Neural cell (in vitro differentiated cells): ENCODE measurements around the gene MMP7. TPM values are rescaled to one million over a fixed set of nuclear protein-coding genes. Genes with fewer than 3 reads are reported as not detected.

Experiments used
- H2AFZ ChIP-seq: fragments of 200-600, 300-800 bp; sonication (generic), shearing (Covaris generic); 2 replicates; pipeline ENCODE4 v1.6.0; 2014; ENCODE audit warnings: low read depth, mild to moderate bottlenecking, antibody characterized with exemption, low read length, moderate library complexity
- H3F3A ChIP-seq: fragments of 200-600 bp; shearing (Covaris generic); 2 replicates; pipeline ENCODE4 v1.6.1; 2016; ENCODE audit warnings: mild to moderate bottlenecking, moderate library complexity, mixed read lengths, antibody characterized with exemption, low read length; ENCODE audit not compliant: insufficient read depth, poor library complexity, severe bottlenecking
- H3K27ac ChIP-seq: fragments of 200-600, 300-800 bp; sonication (generic), shearing (Covaris generic); 2 replicates; pipeline ENCODE4 v1.5.1; 2014; ENCODE audit warnings: mild to moderate bottlenecking, low read length, moderate library complexity
- H3K27me3 ChIP-seq: fragments of 300-800, 200-600 bp; sonication (generic), shearing (Covaris generic); 2 replicates; pipeline ENCODE4 v1.6.0; 2014; ENCODE audit warnings: mild to moderate bottlenecking, low read depth, low read length, moderate library complexity; ENCODE audit not compliant: insufficient read depth
- H3K36me3 ChIP-seq: fragments of 300-800, 200-600 bp; sonication (generic), shearing (Covaris generic); 2 replicates; pipeline ENCODE4 v1.5.1; 2014; ENCODE audit warnings: mild to moderate bottlenecking, antibody characterized with exemption, low read length, moderate library complexity; ENCODE audit not compliant: insufficient read depth
- H3K4me2 ChIP-seq: fragments of 300-800, 200-600 bp; sonication (generic), shearing (Covaris generic); 2 replicates; pipeline ENCODE4 v1.6.0; 2014; ENCODE audit warnings: mild to moderate bottlenecking, low read length
- H3K4me3 ChIP-seq: fragments of 300-800, 200-600 bp; sonication (generic), shearing (Covaris generic); 2 replicates; pipeline ENCODE4 v1.5.1; 2014; ENCODE audit warnings: mild to moderate bottlenecking, low read length, moderate library complexity
- H3K79me2 ChIP-seq: fragments of 200-600 bp; shearing (Covaris generic); replicated peaks from 2 replicates; pipeline ENCODE4 v1.6.0; 2014; ENCODE audit warnings: mild to moderate bottlenecking, low read length, moderate library complexity; ENCODE audit not compliant: insufficient read depth
- H3K9ac ChIP-seq: fragments of 300-800, 200-600 bp; sonication (generic), shearing (Covaris generic); 2 replicates; pipeline ENCODE4 v1.6.1; 2016; ENCODE audit warnings: mild to moderate bottlenecking, low read length, mixed read lengths
- H3K9me2 ChIP-seq: fragments of 200-600 bp; shearing (Covaris generic); 2 replicates; pipeline ENCODE4 v1.6.1; 2016; ENCODE audit warnings: mild to moderate bottlenecking, low read length, mixed read lengths; ENCODE audit not compliant: insufficient read depth
- H3K9me3 ChIP-seq: fragments of 200-600, 300-800 bp; sonication (generic), shearing (Covaris generic); 2 replicates; pipeline ENCODE4 v1.6.1; 2016; ENCODE audit warnings: mild to moderate bottlenecking, mixed run types, low read length, moderate library complexity, mixed read lengths
- H4K20me1 ChIP-seq: fragments of 200-600 bp; shearing (Covaris generic); 2 replicates; pipeline ENCODE4 v1.6.1; 2016; ENCODE audit warnings: mild to moderate bottlenecking, mixed run types; ENCODE audit not compliant: insufficient read depth
- CTCF ChIP-seq: fragments of 450-650 bp; IDR thresholded peaks from 2 replicates; pipeline ENCODE4 v1.5.1; 2014; ENCODE audit warnings: antibody characterized with exemption, mild to moderate bottlenecking, moderate library complexity; ENCODE audit not compliant: poor library complexity, severe bottlenecking
- EP300 ChIP-seq: fragments of 450-650 bp; conservative IDR thresholded peaks from 2 replicates; pipeline ENCODE4 v1.6.1; 2014; ENCODE audit warnings: antibody characterized with exemption, mild to moderate bottlenecking, moderate library complexity; ENCODE audit not compliant: poor library complexity, severe bottlenecking
- EZH2 ChIP-seq: fragments of 200-600, 300-800 bp; shearing (Covaris generic), sonication (generic); IDR thresholded peaks from 2 replicates; pipeline ENCODE4 v1.6.1; 2014; ENCODE audit warnings: antibody characterized with exemption, low read length, borderline replicate concordance, mild to moderate bottlenecking; ENCODE audit not compliant: insufficient read depth, poor library complexity, severe bottlenecking
- MXI1 ChIP-seq: fragments of 450-650 bp; conservative IDR thresholded peaks from 2 replicates; pipeline ENCODE4 v1.6.1; 2014; ENCODE audit warnings: antibody characterized with exemption, mild to moderate bottlenecking; ENCODE audit not compliant: poor library complexity, severe bottlenecking
- POLR2AphosphoS5 ChIP-seq: IDR thresholded peaks from 2 replicates; pipeline ENCODE4 v1.6.1; 2012
- RAD21 ChIP-seq: fragments of 450-650 bp; conservative IDR thresholded peaks from 2 replicates; pipeline ENCODE4 v1.6.1; 2014; ENCODE audit warnings: antibody characterized with exemption, mild to moderate bottlenecking, moderate library complexity
- REST ChIP-seq: IDR thresholded peaks from 2 replicates; pipeline ENCODE4 v1.6.1; 2012; ENCODE audit warnings: borderline replicate concordance
- SMC3 ChIP-seq: fragments of 450-650 bp; conservative IDR thresholded peaks from 2 replicates; pipeline ENCODE4 v1.6.1; 2014; ENCODE audit warnings: antibody characterized with exemption, mild to moderate bottlenecking, moderate library complexity; ENCODE audit not compliant: poor library complexity
- TAF1 ChIP-seq: IDR thresholded peaks from 2 replicates; pipeline ENCODE4 v1.6.1; 2012; ENCODE audit warnings: low read depth
- polyA plus RNA-seq: library from polyadenylated mRNA; depleted of rRNA; stranded (reverse); fragments of >200 nt; gene quantifications from 2 replicates; pipeline ENCODE4 v1.2.3, GENCODE V29; 2014

The MMP7 gene
- polyA plus RNA-seq, 1 donor from 2014 or later: not detected

- Histone ChIP-seq H4K20me1 (no peaks in the 10 kb centered on the region), H3K9ac (no peak overlapping the region), H3K4me3 (no peak overlapping the region), H3K27me3 (no peaks in the 10 kb centered on the region), H3K27ac (no peak overlapping the region), H3K36me3 (no peaks in the 10 kb centered on the region), H2AFZ (no peak overlapping the region), H3K9me3 (no peaks in the 10 kb centered on the region), H3K4me2 (no peak overlapping the region), H3K79me2 (no peaks in the 10 kb centered on the region), H3K9me2 (no peaks in the 10 kb centered on the region), H3F3A (no peaks in the 10 kb centered on the region)
- TF ChIP-seq REST (no peak), RAD21 (no peak), SMC3 (no peak), MXI1 (no peak)
Measured at GRCh38 chr11:102516179-102516578, 14.4 kb downstream of the MMP7 start.

GRCh38 chr11:102513869-102514268 lies 16.7 kb downstream of the MMP7 start:
- Histone ChIP-seq H3K9me2 (no peaks in the 10 kb centered on the region), H3K79me2 (no peaks in the 10 kb centered on the region), H3K4me3 (no peak overlapping the region), H4K20me1 (no peaks in the 10 kb centered on the region), H3K27ac (no peak overlapping the region), H3K4me2 (no peak overlapping the region), H3K9ac (no peak overlapping the region), H3K9me3 (no peaks in the 10 kb centered on the region), H3F3A (no peaks in the 10 kb centered on the region), H3K27me3 (no peaks in the 10 kb centered on the region), H3K36me3 (no peaks in the 10 kb centered on the region), H2AFZ (no peak overlapping the region)
- TF ChIP-seq TAF1 (no peak), SMC3 (no peak), RAD21 (no peak), EZH2 (no peak), CTCF (no peak), REST (no peak), MXI1 (no peak), EP300 (no peak), POLR2AphosphoS5 (no peak)
